T-cell (primary cell): Measurements from ENCODE around the gene CLIP1. TPM values are rescaled to one million over a fixed set of nuclear protein-coding genes. Genes with fewer than 3 reads are reported as not detected.
"Not testable (repeated sequence)": the region's sequence is repeated elsewhere in the genome, so short reads cannot be mapped to it uniquely, and the experiment has no call there.

Experiments
- ATAC-seq, 4 experiments: fragments of 200-7000 bp in 3 of 4; fragments of 150-1000 bp in 1 of 4; cut with Tn5 transposase; replicated peaks in 1 of 4; 1 replicate in 3 of 4; 2 replicates in 1 of 4; pipeline ENCODE4 v1.10.0; 2021; ENCODE audit warnings: moderate library complexity in 3 of 4, mild to moderate bottlenecking in 2 of 4, moderate number of reproducible peaks in 1 of 4
- CTCF ChIA-PET, 2 donors: fragments of 300-600 bp; sonication (Branson Sonifier 250); formaldehyde crosslinking; loops; one replicate each; lab custom pipeline; 2022; ENCODE audit warnings: antibody characterized with exemption in 2 of 2; lab: Charles Lee
- POLR2A ChIA-PET, 2 donors: fragments of 300-600 bp; sonication (Branson Sonifier 250); formaldehyde crosslinking; loops; one replicate each; lab custom pipeline; 2022; ENCODE audit warnings: antibody characterized with exemption in 2 of 2; lab: Charles Lee
- DNase-seq, 35 experiments: peaks; one replicate each; pipeline versions ENCODE4 v3.0.0 to v3.0.0-alpha.2; 2013 to 2023
- H3K27ac ChIP-seq: one replicate; pipeline ENCODE4 v1.5.1; 2013; ENCODE audit warnings: low read length
- H3K27me3 ChIP-seq, 2 experiments: replicated peaks in 1 of 2; 1 replicate in 1 of 2; 2 replicates in 1 of 2; pipeline versions ENCODE4 v1.6.1 to v1.7.0; 2013; ENCODE audit warnings: low read length in 1 of 2, mixed read lengths in 1 of 2; ENCODE audit not compliant: control insufficient read depth in 2 of 2, insufficient read depth in 2 of 2; ENCODE audit errors: extremely low read depth in 1 of 2
- H3K36me3 ChIP-seq, 2 donors: 1 replicate in 1 of 2; 2 replicates in 1 of 2; pipeline versions ENCODE4 v1.6.1 to v1.7.0; 2013; ENCODE audit warnings: low read length in 1 of 2; ENCODE audit not compliant: control insufficient read depth in 2 of 2, insufficient read depth in 1 of 2; ENCODE audit errors: extremely low read depth in 1 of 2
- H3K4me1 ChIP-seq, 2 experiments: 1 replicate in 1 of 2; 2 replicates in 1 of 2; pipeline versions ENCODE4 v1.6.1 to v1.7.0; 2013; ENCODE audit warnings: low read length in 2 of 2, mixed read lengths in 1 of 2; ENCODE audit not compliant: insufficient read depth in 2 of 2, control insufficient read depth in 1 of 2; ENCODE audit errors: extremely low read depth in 1 of 2
- H3K4me3 ChIP-seq, 2 donors: 1 replicate in 1 of 2; 2 replicates in 1 of 2; pipeline versions ENCODE4 v1.5.1 to v1.7.0; 2013; ENCODE audit warnings: mild to moderate bottlenecking in 2 of 2, low read length in 1 of 2, moderate library complexity in 1 of 2; ENCODE audit not compliant: control insufficient read depth in 1 of 2; ENCODE audit errors: extremely low read depth in 1 of 2
- H3K9me3 ChIP-seq: 2 replicates; pipeline ENCODE4 v1.7.0; 2013
- H3K27ac Mint-ChIP-seq, 2 donors: one replicate each; pipeline ENCODE4 v1.8.0; 2020 to 2021; ENCODE audit warnings: mild to moderate bottlenecking in 2 of 2, mixed read lengths in 2 of 2
- H3K27me3 Mint-ChIP-seq, 2 donors: one replicate each; pipeline ENCODE4 v1.8.0; 2021 to 2022; ENCODE audit warnings: mixed read lengths in 2 of 2
- H3K36me3 Mint-ChIP-seq: one replicate; pipeline ENCODE4 v1.8.0; 2021; ENCODE audit warnings: mixed read lengths
- H3K4me1 Mint-ChIP-seq, 3 donors: one replicate each; pipeline ENCODE4 v1.8.0; 2020 to 2022; ENCODE audit warnings: mixed read lengths in 3 of 3, mild to moderate bottlenecking in 1 of 3
- H3K4me3 Mint-ChIP-seq, 3 donors: one replicate each; pipeline ENCODE4 v1.8.0; 2020 to 2022; ENCODE audit warnings: mild to moderate bottlenecking in 3 of 3, mixed read lengths in 3 of 3, moderate library complexity in 3 of 3
- H3K9me3 Mint-ChIP-seq, 3 donors: one replicate each; pipeline ENCODE4 v1.8.0; 2020 to 2022; ENCODE audit warnings: mixed read lengths in 3 of 3
- WGBS: methylation state at CpG from one replicate; pipeline ENCODE4 v1.1.5; 2013; ENCODE audit warnings: missing lambda C conversion rate; ENCODE audit not compliant: insufficient coverage; 5-methylcytosine and 5-hydroxymethylcytosine counted together
- total RNA-seq, 35 experiments: library from RNA in 6 of 35; stranded (reverse) in 6 of 35; fragments of 120-200 nt in 1 of 35; gene quantifications; one replicate each; pipeline versions ENCODE4 v1.2.1 to v1.2.4 and lab custom pipeline; 2013 to 2026

CLIP1 gene
- 10 to 100 TPM; 47.2 to 69.5 (median 59.4) TPM for total RNA-seq
- 48.3 TPM for total RNA-seq (2013)
- total RNA-seq (lab: John Stamatoyannopoulos, UW) = 63.3 to 156 (median 115) reads per million in 29 experiments

DNA sequence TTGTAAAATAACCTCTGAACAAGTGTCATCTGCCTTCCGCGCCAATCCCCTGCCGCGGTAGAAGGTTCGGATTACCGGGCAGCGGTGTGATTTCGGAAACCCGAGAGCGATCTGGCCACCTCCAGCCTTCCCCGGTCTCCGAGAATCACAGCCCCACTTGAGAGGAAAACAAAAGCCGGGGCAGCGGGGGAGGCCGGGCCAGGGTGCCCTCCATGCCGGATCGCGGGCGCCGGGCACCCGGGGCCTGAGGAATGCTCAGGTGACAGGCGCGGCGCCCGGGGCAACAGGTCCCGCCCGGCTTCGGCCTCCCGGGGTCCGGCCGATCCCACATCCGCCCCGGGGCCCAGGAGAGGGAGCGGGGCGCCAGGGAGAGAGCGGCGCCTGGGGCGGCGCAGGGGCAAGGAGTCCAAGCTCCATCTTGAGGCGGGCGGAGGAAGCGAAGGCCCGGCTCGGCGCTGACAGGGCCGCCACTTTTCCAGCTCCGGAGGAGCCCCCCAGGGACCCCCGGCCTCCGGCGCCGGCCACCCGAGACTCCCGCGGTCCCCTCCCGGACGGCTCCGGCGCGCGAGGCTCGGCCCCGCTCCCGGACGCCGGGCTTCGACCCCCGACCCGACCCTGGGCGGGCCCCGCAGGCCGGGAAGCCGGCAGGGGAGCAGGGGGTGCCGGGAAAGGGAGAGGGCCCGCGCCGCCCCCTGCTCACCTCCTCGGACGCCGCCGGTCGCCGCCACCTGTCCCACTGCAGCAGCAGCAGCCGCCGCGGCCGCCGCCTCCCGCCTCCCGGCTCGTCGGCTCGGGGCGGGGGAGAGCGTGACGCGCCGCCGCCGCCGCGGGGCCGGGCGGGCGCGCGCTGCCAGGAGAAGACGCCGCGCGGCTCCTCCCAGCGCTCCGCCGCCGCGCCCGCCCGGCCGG lies at the start of gene CLIP1:
Gene CLIP1, minus strand, starts transcription at position 849 of the 909 bp plus-strand sequence. CDS start 42,217 bp downstream, outside the sequence.
- H3K9me3 Mint-ChIP-seq = no peaks in the 10 kb centered on the region
- Histone ChIP-seq H3K27me3 (peaks cover 0 to 5% of the 10 kb centered on the region in 2 experiments), H3K4me1 (peaks cover 6 to 27% of the 10 kb centered on the region in 2 experiments), H3K27ac (peak within 1 kb of the TSS; percentile 46), H3K36me3 (no peaks in the 10 kb centered on the region), H3K9me3 (no peaks in the 10 kb centered on the region), H3K4me3 (peak within 1 kb of the TSS; percentile 67 to 95)
- H3K36me3 Mint-ChIP-seq = no peaks in the 10 kb centered on the region
- 0% methylated on average over 115 of the region's 118 CpGs for WGBS
- no peaks in the 10 kb centered on the region for H3K27me3 Mint-ChIP-seq
- H3K4me1 Mint-ChIP-seq = peaks cover 34 to 44% (median 39%) of the 10 kb centered on the region in 3 donors
- DNase-seq = peak in 34 of 35 experiments; percentile 11 to 80 (median 40)
- ATAC-seq = peak; percentile 83 to 85 (median 84)
- CTCF ChIA-PET = interaction anchor here in 1 of 2 donors (0.9 to 1.1 kb wide), 3 partner anchors 10 to 49 kb away, joined by 3 to 7 read pairs (median 3); no protein-coding TSS in a partner anchor
- POLR2A ChIA-PET = interaction anchor here in 1 of 2 donors (1.0 kb wide), 1 partner anchor 76 kb away, joined by 4 read pairs; no protein-coding TSS in a partner anchor
- H3K27ac Mint-ChIP-seq = peak within 1 kb of the TSS; percentile 85 to 87
- peak within 1 kb of the TSS; percentile 86 to 92 (median 89) for H3K4me3 Mint-ChIP-seq

DNA sequence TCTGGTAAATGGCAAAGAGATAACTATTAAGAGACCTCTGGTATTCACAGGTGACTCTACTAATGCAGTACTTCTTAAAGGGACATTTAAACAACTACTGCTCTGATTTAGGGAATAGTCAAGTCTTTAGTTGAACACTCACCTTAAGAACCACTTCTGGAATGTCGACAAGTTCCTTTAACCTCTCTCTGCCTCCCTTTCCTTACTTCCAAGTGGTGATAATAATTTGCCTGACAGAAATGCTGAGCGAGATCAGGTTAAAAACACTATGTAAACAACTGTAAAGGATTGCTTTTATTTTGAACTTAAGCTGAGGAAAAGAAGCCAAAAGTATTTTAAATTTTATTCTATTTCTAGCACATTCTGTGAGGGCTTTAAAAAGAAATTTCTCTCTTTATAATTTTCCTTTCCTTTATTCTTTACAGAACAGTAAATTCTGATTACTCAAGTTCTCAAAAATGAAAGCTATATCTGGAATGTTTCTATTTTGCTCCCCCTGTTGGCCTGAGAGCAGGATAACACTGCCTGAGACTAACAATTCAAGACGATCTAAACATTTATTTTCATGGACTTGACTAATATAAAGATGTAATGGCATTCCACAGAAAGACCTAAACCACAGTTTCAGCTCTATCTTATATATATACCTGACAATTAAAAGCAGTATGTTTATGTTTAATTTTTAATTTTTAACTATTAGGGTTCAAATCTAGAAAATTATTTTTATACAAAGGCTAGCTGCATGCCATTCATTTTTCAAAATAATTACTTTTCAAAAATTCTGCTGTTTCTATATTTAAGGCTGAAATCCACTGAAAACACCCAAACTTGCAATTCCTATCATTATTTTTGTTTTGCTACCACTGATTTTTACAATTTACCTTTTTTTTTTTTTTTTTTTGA lies 49.1 kb upstream of the CLIP1 start:
- no peaks in the 10 kb centered on the region for H3K27me3 Mint-ChIP-seq
- no peaks in the 10 kb centered on the region for H3K9me3 Mint-ChIP-seq
- H3K4me3 ChIP-seq = no peak overlapping the region
- peak overlapping the region; percentile 12 to 49 for H3K27ac Mint-ChIP-seq
- ATAC-seq (peak; percentile 54 to 80 (median 72)), DNase-seq (peak in 10 of 35 experiments; percentile 7 to 80 (median 20))
- CTCF ChIA-PET = interaction anchor here (0.5 to 4.6 kb wide), 35 partner anchors 9 to 1688 kb away, joined by 3 to 180 read pairs (median 4); partner anchors contain the start of genes CLIP1 (in 1 of the 2) and ZCCHC8 (in 1 of the 2)
- no peaks in the 10 kb centered on the region for H3K9me3 ChIP-seq
- POLR2A ChIA-PET = interaction anchor here (0.6 to 2.0 kb wide), 9 partner anchors 22 to 1986 kb away, joined by 3 to 12 read pairs (median 4); no protein-coding TSS in a partner anchor
- WGBS = no CpG with 5 or more reads among the region's 3 CpGs
- peaks cover 7 to 9% (median 8%) of the 10 kb centered on the region in 3 donors for H3K4me1 Mint-ChIP-seq
- peaks cover 0 to 5% of the 10 kb centered on the region in 2 experiments for H3K4me1 ChIP-seq
- H3K27me3 ChIP-seq = no peaks in the 10 kb centered on the region
- no peak overlapping the region for H3K4me3 Mint-ChIP-seq
- H3K36me3 Mint-ChIP-seq = peaks cover 29% of the 10 kb centered on the region
- H3K36me3 ChIP-seq = peaks cover 12 to 33% of the 10 kb centered on the region in 2 donors
- peak overlapping the region; percentile 16 for H3K27ac ChIP-seq

DNA sequence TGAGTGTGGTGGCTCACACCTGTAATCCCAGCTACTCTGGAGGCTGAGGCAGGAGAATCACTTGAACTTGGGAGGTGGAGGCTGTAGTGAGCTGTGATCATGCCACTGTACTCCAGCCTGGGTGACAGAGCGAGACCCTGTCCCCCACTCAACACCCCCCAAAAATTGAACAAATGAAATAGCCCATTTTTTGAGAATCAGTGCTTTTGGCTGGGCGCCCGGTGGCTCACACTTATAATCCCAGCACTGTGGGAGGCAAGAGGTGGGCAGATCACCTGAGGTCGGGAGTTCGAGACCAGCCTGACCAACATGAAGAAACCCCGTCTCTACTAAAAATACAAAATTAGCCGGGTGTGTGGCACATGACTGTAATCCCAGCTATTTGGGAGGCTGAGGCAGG lies 48.1 kb upstream of the CLIP1 start:
- H3K4me1 ChIP-seq, H3K4me1 Mint-ChIP-seq, H3K9me3 ChIP-seq, POLR2A ChIA-PET, H3K27me3 Mint-ChIP-seq, H3K9me3 Mint-ChIP-seq, DNase-seq, H3K4me3 Mint-ChIP-seq, H3K27me3 ChIP-seq, H3K4me3 ChIP-seq, H3K27ac Mint-ChIP-seq, H3K27ac ChIP-seq, ATAC-seq: not testable (repeated sequence)
- CTCF ChIA-PET = interaction anchor here (0.7 to 4.6 kb wide), 8 partner anchors 8 to 72 kb away, joined by 3 to 180 read pairs (median 10); partner anchors contain the start of gene ZCCHC8 (in 1 of the 2)
- H3K36me3 Mint-ChIP-seq = peaks cover 20% of the 10 kb centered on the region
- peaks cover 9 to 23% of the 10 kb centered on the region in 2 donors for H3K36me3 ChIP-seq
- WGBS = 100% methylated on average over 1 of the region's 7 CpGs

DNA sequence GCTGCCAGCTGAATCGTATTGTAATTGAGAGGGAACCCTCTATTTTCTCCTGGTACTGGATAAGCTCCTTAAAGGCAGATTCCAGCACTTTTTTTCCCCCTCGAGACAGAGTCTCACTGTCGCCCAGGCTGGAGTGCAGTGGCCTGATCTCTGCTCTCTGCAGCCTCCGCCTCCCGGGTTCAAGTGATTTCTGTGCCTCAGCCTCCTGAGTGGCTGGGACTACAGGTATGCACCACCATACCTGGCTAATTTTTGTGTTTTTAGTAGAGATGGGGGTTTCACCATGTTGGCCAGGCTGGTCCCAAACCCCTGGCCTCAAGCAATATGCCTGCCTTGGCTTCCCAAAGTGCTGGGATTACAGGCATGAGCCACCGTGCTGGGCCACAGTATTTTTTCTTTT lies 47.4 kb upstream of the CLIP1 start:
- not testable (repeated sequence) for H3K27ac ChIP-seq, H3K4me3 Mint-ChIP-seq, H3K4me1 ChIP-seq, H3K4me1 Mint-ChIP-seq, DNase-seq, H3K9me3 Mint-ChIP-seq, ATAC-seq, H3K27ac Mint-ChIP-seq, H3K9me3 ChIP-seq, H3K27me3 ChIP-seq, H3K4me3 ChIP-seq, H3K27me3 Mint-ChIP-seq
- 91% methylated on average over 4 of the region's 6 CpGs for WGBS
- ChIA-PET POLR2A (interaction anchor here in 1 of 2 donors (0.6 kb wide), 1 partner anchor 38 kb away, joined by 4 read pairs; no protein-coding TSS in a partner anchor), CTCF (interaction anchor here (0.6 to 4.6 kb wide), 5 partner anchors 32 to 99 kb away, joined by 3 to 180 read pairs (median 3); no protein-coding TSS in a partner anchor)
- peaks cover 15% of the 10 kb centered on the region for H3K36me3 Mint-ChIP-seq
- peaks cover 7 to 17% of the 10 kb centered on the region in 2 donors for H3K36me3 ChIP-seq

DNA sequence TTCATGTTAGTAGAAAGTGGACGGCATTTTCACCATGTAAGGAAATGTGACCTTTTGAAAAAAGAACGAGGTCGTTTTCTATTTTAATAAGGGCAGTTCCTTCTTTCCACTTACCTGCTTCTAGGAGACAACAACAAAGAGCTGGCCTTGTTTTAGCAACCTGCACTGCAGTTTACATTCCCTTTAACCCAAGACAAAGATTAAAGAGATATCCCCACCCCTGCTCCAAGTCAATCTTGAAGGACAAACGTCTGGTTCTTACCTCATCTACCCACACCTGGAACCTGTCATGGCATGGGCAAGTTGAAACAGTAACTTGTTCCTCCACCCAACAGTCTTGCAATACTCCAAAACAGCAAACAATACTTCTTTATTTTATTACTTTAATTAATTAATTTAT lies 45.5 kb upstream of the CLIP1 start:
- WGBS = 20% methylated on average over 1 of the region's 4 CpGs
- no peak for DNase-seq
- peaks cover 7 to 9% (median 8%) of the 10 kb centered on the region in 3 donors for H3K4me1 Mint-ChIP-seq
- Histone ChIP-seq H3K4me3 (no peak overlapping the region), H3K27ac (no peak overlapping the region), H3K9me3 (no peaks in the 10 kb centered on the region), H3K36me3 (peaks cover 0 to 2% of the 10 kb centered on the region in 2 donors), H3K4me1 (peaks cover 0 to 5% of the 10 kb centered on the region in 2 experiments), H3K27me3 (no peaks in the 10 kb centered on the region)
- H3K36me3 Mint-ChIP-seq = peaks cover under 1% of the 10 kb centered on the region
- ATAC-seq = no peak
- H3K27ac Mint-ChIP-seq = peak overlapping the region in 1 of 2 donors; percentile 44
- CTCF ChIA-PET = interaction anchor here in 1 of 2 donors (0.5 kb wide), 1 partner anchor 96 kb away, joined by 3 read pairs; no protein-coding TSS in a partner anchor
- no peaks in the 10 kb centered on the region for H3K9me3 Mint-ChIP-seq
- no peak overlapping the region for H3K4me3 Mint-ChIP-seq
- H3K27me3 Mint-ChIP-seq = no peaks in the 10 kb centered on the region
- POLR2A ChIA-PET = interaction anchor here in 1 of 2 donors (0.7 kb wide), 1 partner anchor 14 kb away, joined by 3 read pairs; no protein-coding TSS in a partner anchor
